Peyer's patch (tissue), 4 donors: ENCODE measurements around the gene ITPR1.

Source experiments
- CTCF ChIP-seq, 6 experiments: fragments of 450-650 bp in 4 of 6; fragments of 200-600 bp in 2 of 6; sonication (generic) in 1 of 6; IDR thresholded peaks; one replicate each; pipeline ENCODE4 v1.5.1; 2017 to 2019; ENCODE audit warnings: antibody characterized with exemption in 6 of 6, mild to moderate bottlenecking in 3 of 6, moderate library complexity in 1 of 6
- POLR2A ChIP-seq, 2 donors: fragments of 450-650 bp; IDR thresholded peaks; one replicate each; pipeline ENCODE4 v1.5.1; 2017; ENCODE audit warnings: antibody characterized with exemption in 2 of 2, mild to moderate bottlenecking in 2 of 2, moderate library complexity in 2 of 2

DNA sequence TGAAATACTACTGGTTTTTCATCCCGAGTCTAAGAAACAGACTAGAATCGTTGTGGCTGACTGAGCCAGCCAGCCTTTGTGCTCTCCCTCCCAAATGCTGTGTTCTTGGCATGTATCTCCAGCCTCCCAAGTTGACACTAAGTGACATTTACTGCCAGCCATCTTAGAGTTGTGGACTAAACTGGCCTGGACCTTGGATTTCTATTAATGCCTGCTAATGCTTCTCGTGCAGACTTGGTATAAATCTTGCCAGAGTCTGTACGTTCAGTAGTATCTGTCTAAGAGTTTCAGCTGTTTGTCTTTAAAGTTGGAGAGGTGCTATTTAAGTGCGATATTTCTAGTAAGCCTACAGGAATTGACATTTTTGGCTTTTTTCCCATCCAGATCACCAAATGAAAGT, 319.4 kb downstream of the ITPR1 start:
- TF ChIP-seq CTCF (IDR thresholded peaks at IDR 0.05) (no peak), POLR2A (IDR thresholded peaks at IDR 0.05) (no peak)
